Ascending aorta (tissue), 2 donors: ENCODE measurements around the gene STK4. TPM values are rescaled to one million over a fixed set of nuclear protein-coding genes. Genes with fewer than 3 reads are reported as not detected.

Source experiments
- DNase-seq, 2 donors: peaks; one replicate each; pipeline ENCODE4 v3.0.0-alpha.2; 2019; ENCODE audit warnings: low spot score in 2 of 2
- H3K27ac ChIP-seq, 2 donors: fragments of 200-600 bp; sonication (generic); one replicate each; pipeline ENCODE4 v1.5.1; 2016 to 2017; ENCODE audit warnings: mild to moderate bottlenecking in 1 of 2
- H3K27me3 ChIP-seq: fragments of 200-600 bp; sonication (generic); one replicate; pipeline ENCODE4 v1.5.1; 2017
- H3K36me3 ChIP-seq, 2 donors: fragments of 200-600 bp; sonication (generic); one replicate each; pipeline ENCODE4 v1.5.1; 2016
- H3K4me1 ChIP-seq, 2 donors: fragments of 200-600 bp; sonication (generic); one replicate each; pipeline ENCODE4 v1.5.1; 2016 to 2017; ENCODE audit warnings: mild to moderate bottlenecking in 1 of 2
- H3K4me3 ChIP-seq, 2 donors: fragments of 200-600 bp; sonication (generic); one replicate each; pipeline ENCODE4 v1.5.1; 2016 to 2017; ENCODE audit warnings: mild to moderate bottlenecking in 1 of 2
- H3K9me3 ChIP-seq, 2 donors: fragments of 200-600 bp; sonication (generic); one replicate each; pipeline ENCODE4 v1.5.1; 2016
- intact Hi-C: fragments of 100-400 bp; cut with DNase I; formaldehyde crosslinking; loops from one replicate; pipeline ENCODE4 v1.15.1; 2023
- total RNA-seq: library from RNA; depleted of rRNA; stranded (reverse); fragments of >200 nt; gene quantifications from one replicate; pipeline ENCODE4 v1.1.0, GENCODE V29; 2016
- TF ChIP-seq, protein P1 (sequence below), 3 experiments: fragments of 200-600 bp in 2 of 3; fragments of 450-650 bp in 1 of 3; sonication (generic) in 2 of 3; IDR thresholded peaks; one replicate each; pipeline ENCODE4 v1.5.1; 2016 to 2019; ENCODE audit warnings: antibody characterized with exemption in 3 of 3, mild to moderate bottlenecking in 1 of 3, moderate library complexity in 1 of 3

STK4 gene
- total RNA-seq, 1 donor from 2014 or later = 20.6 TPM

GRCh38 chr20:45073221-45073620 lies 106.9 kb downstream of the STK4 start:
- Histone ChIP-seq H3K4me3 (no peak overlapping the region), H3K27ac (no peak overlapping the region), H3K9me3 (no peaks in the 10 kb centered on the region), H3K4me1 (no peaks in the 10 kb centered on the region), H3K36me3 (peaks cover 25 to 37% of the 10 kb centered on the region in 2 donors), H3K27me3 (no peaks in the 10 kb centered on the region)
- TF ChIP-seq, protein P1, sequence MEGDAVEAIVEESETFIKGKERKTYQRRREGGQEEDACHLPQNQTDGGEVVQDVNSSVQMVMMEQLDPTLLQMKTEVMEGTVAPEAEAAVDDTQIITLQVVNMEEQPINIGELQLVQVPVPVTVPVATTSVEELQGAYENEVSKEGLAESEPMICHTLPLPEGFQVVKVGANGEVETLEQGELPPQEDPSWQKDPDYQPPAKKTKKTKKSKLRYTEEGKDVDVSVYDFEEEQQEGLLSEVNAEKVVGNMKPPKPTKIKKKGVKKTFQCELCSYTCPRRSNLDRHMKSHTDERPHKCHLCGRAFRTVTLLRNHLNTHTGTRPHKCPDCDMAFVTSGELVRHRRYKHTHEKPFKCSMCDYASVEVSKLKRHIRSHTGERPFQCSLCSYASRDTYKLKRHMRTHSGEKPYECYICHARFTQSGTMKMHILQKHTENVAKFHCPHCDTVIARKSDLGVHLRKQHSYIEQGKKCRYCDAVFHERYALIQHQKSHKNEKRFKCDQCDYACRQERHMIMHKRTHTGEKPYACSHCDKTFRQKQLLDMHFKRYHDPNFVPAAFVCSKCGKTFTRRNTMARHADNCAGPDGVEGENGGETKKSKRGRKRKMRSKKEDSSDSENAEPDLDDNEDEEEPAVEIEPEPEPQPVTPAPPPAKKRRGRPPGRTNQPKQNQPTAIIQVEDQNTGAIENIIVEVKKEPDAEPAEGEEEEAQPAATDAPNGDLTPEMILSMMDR (IDR thresholded peaks at IDR 0.05) = no peak
- intact Hi-C loops = no loop called here
- no peak for DNase-seq

DNA sequence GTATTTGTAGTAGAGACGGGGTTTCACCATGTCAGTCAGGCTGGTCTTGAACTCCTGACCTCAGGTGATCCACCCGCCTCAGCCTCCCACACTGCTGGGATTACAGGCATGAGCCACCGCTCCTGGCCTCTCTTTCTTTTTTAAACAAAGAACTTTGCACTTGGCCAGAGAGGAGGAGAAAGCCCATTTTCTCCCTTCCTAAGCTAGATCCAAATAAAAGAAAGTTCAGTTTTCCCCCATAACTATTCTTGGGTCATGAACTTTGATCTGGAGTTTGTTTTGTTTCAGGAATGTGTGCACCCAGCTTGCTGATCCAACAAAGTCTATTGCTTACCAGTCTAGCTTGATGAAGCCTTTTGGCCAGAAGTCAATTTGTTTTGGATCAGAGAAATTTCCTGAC lies 111.2 kb downstream of the STK4 start:
- H3K9me3 ChIP-seq = peaks cover 0 to 4% of the 10 kb centered on the region in 2 donors
- no peak overlapping the region for H3K27ac ChIP-seq
- peaks cover 36 to 74% of the 10 kb centered on the region in 2 donors for H3K36me3 ChIP-seq
- no peaks in the 10 kb centered on the region for H3K4me1 ChIP-seq
- no peak for DNase-seq
- TF ChIP-seq, protein P1 (IDR thresholded peaks at IDR 0.05) = no peak
- no peak overlapping the region for H3K4me3 ChIP-seq
- H3K27me3 ChIP-seq = no peaks in the 10 kb centered on the region
- intact Hi-C loops = no loop called here

- Histone ChIP-seq H3K4me3 (no peak overlapping the region), H3K27ac (no peak overlapping the region), H3K36me3 (peaks cover 23 to 53% of the 10 kb centered on the region in 2 donors), H3K4me1 (no peaks in the 10 kb centered on the region), H3K9me3 (peaks cover 0 to 5% of the 10 kb centered on the region in 2 donors), H3K27me3 (no peaks in the 10 kb centered on the region)
- intact Hi-C loops = no loop called here
- no peak for DNase-seq
- TF ChIP-seq, protein P1 (IDR thresholded peaks at IDR 0.05) = no peak
Measured at GRCh38 chr20:45080867-45081624, 114.7 kb downstream of the STK4 start.

- TF ChIP-seq, protein P1 (IDR thresholded peaks at IDR 0.05) = no peak
- peaks cover 18 to 39% of the 10 kb centered on the region in 2 donors for H3K36me3 ChIP-seq
- DNase-seq = no peak
- H3K9me3 ChIP-seq = peaks cover 0 to 5% of the 10 kb centered on the region in 2 donors
- no peaks in the 10 kb centered on the region for H3K4me1 ChIP-seq
- no peaks in the 10 kb centered on the region for H3K27me3 ChIP-seq
- intact Hi-C loops = no loop called here
- H3K27ac ChIP-seq = no peak overlapping the region
- H3K4me3 ChIP-seq = no peak overlapping the region
Measured at GRCh38 chr20:45082468-45082867, 116.2 kb downstream of the STK4 start.

GRCh38 chr20:45083127-45083526 lies 116.8 kb downstream of the STK4 start:
- intact Hi-C loops = no loop called here
- DNase-seq = no peak
- Histone ChIP-seq H3K4me3 (no peak overlapping the region), H3K36me3 (peaks cover 13 to 38% of the 10 kb centered on the region in 2 donors), H3K27ac (no peak overlapping the region), H3K4me1 (no peaks in the 10 kb centered on the region), H3K27me3 (no peaks in the 10 kb centered on the region), H3K9me3 (peaks cover 0 to 5% of the 10 kb centered on the region in 2 donors)
- TF ChIP-seq, protein P1 (IDR thresholded peaks at IDR 0.05) = no peak
